ENCODE measurements around the gene CCDC86. TPM values are rescaled to one million over a fixed set of nuclear protein-coding genes. Genes with fewer than 3 reads are reported as not detected.

Gene CCDC86
- polyA plus RNA-seq, 1 of the 3 experiments (the other 2 are of a cell fraction): 34.7 TPM

GRCh38 chr11:60864856-60865513 lies 23.1 kb downstream of the CCDC86 start:
- H3K27ac ChIP-seq (ENCODE audit: low read depth in 2 of 2, low read length in 1 of 2): no peak overlapping the region
- H3K79me2 ChIP-seq (ENCODE audit: insufficient read depth): no peaks in the 10 kb centered on the region
- TF ChIP-seq ZBTB33 (IDR thresholded peaks at IDR 0.05; ENCODE audit: borderline replicate concordance, low read depth): no peak
- no peak for TF ChIP-seq RCOR1 (IDR thresholded peaks at IDR 0.05; ENCODE audit: low read length)
- no peak for TF ChIP-seq SMC3 (IDR thresholded peaks at IDR 0.05; ENCODE audit: low read depth, low read length)
- no peak for TF ChIP-seq MEF2A (IDR thresholded peaks at IDR 0.05; ENCODE audit: borderline replicate concordance, low read depth)
- TF ChIP-seq CHD2 (IDR thresholded peaks at IDR 0.05; ENCODE audit: low read length, partially characterized antibody): no peak
- TF ChIP-seq USF1 (IDR thresholded peaks at IDR 0.05; ENCODE audit: borderline replicate concordance, low read depth): no peak
- TF ChIP-seq SIN3A (IDR thresholded peaks at IDR 0.05; ENCODE audit: borderline replicate concordance, low read depth, low read length): no peak
- no peak for TF ChIP-seq FOXM1 (IDR thresholded peaks at IDR 0.05; ENCODE audit: low read depth)
- no peak for TF ChIP-seq FOXJ3 (CRISPR knock-in tag; IDR thresholded peaks at IDR 0.05)
- TF ChIP-seq ELF1 (IDR thresholded peaks at IDR 0.05): no peak
- no peak for TF ChIP-seq USF2 (IDR thresholded peaks at IDR 0.05; ENCODE audit: borderline replicate concordance, low read depth, low read length)
- TF ChIP-seq RAD21 (IDR thresholded peaks at IDR 0.05; ENCODE audit: low read length): no peak
- TF ChIP-seq GATA2 (CRISPR knock-in tag; IDR thresholded peaks at IDR 0.05): no peak
- TF ChIP-seq FOSL2 (IDR thresholded peaks at IDR 0.05; ENCODE audit: borderline replicate concordance, low read depth): no peak
- TF ChIP-seq NFIC (IDR thresholded peaks at IDR 0.05; ENCODE audit: borderline replicate concordance): no peak
- no peak for TF ChIP-seq NRF1 (IDR thresholded peaks at IDR 0.05; ENCODE audit: low read depth, low read length)
- no peak for TF ChIP-seq REST (IDR thresholded peaks at IDR 0.05; ENCODE audit: low read depth, low read length)
- TF ChIP-seq PBX3 (IDR thresholded peaks at IDR 0.05): no peak
- ChIA-PET POLR2A (no interaction called here), CTCF (interaction anchor here (1.0 kb wide), 1 partner anchor 10 kb away, joined by 3 read pairs; the partner anchor contains the start of gene PTGDR2)
- no peak overlapping the region for H3K4me2 ChIP-seq
- WGBS (ENCODE audit: low lambda C conversion rate): 58% methylated on average over 7 of the region's 7 CpGs
- no peak overlapping the region for H2AFZ ChIP-seq (ENCODE audit: low read depth)
- H3K4me1 ChIP-seq (ENCODE audit: control insufficient read depth in 1 of 2, insufficient read depth in 2 of 2, low read depth in 1 of 2, low read length in 1 of 2): no peaks in the 10 kb centered on the region
- no peaks in the 10 kb centered on the region for H3K9me2 ChIP-seq
- H4K20me1 ChIP-seq (ENCODE audit: insufficient read depth): no peaks in the 10 kb centered on the region
- H3K36me3 ChIP-seq (replicated peaks in 1 of 2; ENCODE audit: control insufficient read depth in 1 of 2, insufficient read depth in 2 of 2, low read length in 1 of 2): no peaks in the 10 kb centered on the region
- no peaks in the 10 kb centered on the region for H3F3A ChIP-seq (replicated peaks; ENCODE audit: insufficient read depth)
- H3K27me3 ChIP-seq (ENCODE audit: insufficient read depth): no peaks in the 10 kb centered on the region; the same call in 1 of the 2 replicates
- H3K9ac ChIP-seq: no peak overlapping the region
- no peak for DNase-seq
- H3K4me3 ChIP-seq (ENCODE audit: low read depth in 2 of 2, low read length in 1 of 2): no peak overlapping the region
- no peaks in the 10 kb centered on the region for H3K9me3 ChIP-seq

Measured in SK-N-SH (cell line).